VCaP (cell line): ENCODE measurements around the gene DAD1.
"Not testable (repeated sequence)": the region's sequence is repeated elsewhere in the genome, so short reads cannot be mapped to it uniquely, and the experiment has no call there.

Experiments used
- H3K27ac ChIP-seq: fragments of 450-650 bp; 2 replicates; pipeline ENCODE4 v1.5.1; 2017
- TF ChIP-seq, protein P1 (sequence below): fragments of 450-650 bp; conservative IDR thresholded peaks from 2 replicates; pipeline ENCODE4 v1.5.1; 2017; ENCODE audit warnings: mild to moderate bottlenecking, moderate library complexity

DAD1 gene

GRCh38 chr14:22566845-22567244 lies 22.2 kb downstream of the DAD1 start:
- TF ChIP-seq, protein P1, sequence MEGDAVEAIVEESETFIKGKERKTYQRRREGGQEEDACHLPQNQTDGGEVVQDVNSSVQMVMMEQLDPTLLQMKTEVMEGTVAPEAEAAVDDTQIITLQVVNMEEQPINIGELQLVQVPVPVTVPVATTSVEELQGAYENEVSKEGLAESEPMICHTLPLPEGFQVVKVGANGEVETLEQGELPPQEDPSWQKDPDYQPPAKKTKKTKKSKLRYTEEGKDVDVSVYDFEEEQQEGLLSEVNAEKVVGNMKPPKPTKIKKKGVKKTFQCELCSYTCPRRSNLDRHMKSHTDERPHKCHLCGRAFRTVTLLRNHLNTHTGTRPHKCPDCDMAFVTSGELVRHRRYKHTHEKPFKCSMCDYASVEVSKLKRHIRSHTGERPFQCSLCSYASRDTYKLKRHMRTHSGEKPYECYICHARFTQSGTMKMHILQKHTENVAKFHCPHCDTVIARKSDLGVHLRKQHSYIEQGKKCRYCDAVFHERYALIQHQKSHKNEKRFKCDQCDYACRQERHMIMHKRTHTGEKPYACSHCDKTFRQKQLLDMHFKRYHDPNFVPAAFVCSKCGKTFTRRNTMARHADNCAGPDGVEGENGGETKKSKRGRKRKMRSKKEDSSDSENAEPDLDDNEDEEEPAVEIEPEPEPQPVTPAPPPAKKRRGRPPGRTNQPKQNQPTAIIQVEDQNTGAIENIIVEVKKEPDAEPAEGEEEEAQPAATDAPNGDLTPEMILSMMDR = no peak
- H3K27ac ChIP-seq = no peak overlapping the region

DNA sequence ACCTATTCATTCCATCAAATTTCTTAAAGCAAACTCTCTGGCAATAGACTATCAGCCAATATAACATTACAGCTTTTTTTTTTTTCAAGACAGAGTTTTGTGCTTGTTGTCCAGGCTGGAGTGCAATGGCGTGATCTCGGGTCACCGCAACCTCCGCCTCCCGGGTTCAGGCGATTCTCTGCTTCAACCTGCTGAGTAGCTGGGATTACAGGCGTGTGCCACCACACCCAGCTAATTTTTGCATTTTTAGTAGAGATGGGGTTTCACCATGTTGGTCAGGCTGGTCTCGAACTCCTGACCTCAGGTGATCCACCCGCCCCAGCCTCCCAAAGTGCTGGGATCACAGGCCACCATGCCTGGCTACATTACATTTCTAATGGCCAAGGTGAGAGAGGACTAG lies 22.8 kb downstream of the DAD1 start:
- not testable (repeated sequence) for H3K27ac ChIP-seq

GRCh38 chr14:22565391-22565945 lies 23.6 kb downstream of the DAD1 start:
- H3K27ac ChIP-seq = no peak overlapping the region
- TF ChIP-seq, protein P1 = no peak

DNA sequence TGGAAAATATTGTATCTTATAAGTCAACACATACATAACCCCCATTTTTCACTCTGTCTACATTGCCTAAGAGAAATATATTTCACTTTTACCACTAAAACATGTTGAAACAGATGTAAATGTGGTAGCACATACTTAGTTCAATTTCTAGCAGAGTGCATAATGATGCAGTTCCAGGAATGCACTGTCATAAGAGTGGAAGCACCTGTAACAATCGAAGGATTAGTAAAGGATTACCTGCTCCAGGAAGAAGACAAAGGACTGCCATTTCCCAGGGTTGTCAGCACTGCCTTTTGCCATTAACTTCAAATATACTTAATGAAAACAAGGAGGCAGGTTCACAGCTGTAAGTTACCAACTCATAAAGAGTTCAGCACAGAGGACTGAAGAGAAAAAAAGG lies 24.6 kb downstream of the DAD1 start:
- H3K27ac ChIP-seq = no peak overlapping the region
- TF ChIP-seq, protein P1 = no peak

DNA sequence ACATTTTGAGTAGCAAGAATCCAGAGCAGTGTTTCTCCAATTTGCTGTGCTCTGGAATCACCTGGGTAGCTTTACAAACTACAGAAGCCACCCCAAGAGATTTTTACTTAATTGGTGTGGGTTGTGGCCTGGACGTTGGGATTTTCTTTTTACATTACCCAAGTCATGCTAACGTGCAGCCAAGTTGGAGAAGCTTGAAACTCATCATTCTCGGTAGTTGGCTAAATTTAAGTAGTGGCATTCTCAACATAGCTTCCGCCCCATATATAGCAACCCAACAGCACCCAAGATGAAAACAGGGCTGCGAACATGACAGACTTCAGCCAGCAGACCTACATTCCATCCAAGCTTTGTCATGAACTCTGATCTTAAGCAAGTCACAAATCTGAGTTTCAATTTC lies 25.0 kb downstream of the DAD1 start:
- TF ChIP-seq, protein P1 = no peak
- no peak overlapping the region for H3K27ac ChIP-seq

- TF ChIP-seq, protein P1 = no peak
- peak overlapping the region; percentile 77 for H3K27ac ChIP-seq
These were observed 27.1 kb downstream of the DAD1 start for GRCh38 chr14:22561661-22562579.

DNA sequence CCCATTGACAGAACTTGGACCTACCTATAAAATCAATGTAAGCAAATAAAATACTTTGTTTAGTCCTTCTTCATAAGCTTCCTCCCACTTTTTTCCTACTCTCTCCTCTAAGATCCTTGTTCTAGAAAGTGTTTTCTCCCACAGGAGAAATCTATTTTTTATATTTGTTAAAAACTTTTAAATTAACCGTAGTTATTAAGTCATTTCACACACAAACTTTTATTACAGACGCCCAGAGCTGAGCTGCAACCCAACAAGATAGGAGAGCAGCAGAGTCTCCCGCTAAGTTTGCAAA lies 27.7 kb downstream of the DAD1 start:
- TF ChIP-seq, protein P1 = no peak
- H3K27ac ChIP-seq = peak overlapping the region; percentile 77
